Non-pigmented ciliary epithelial cell (primary cell): ENCODE results near the gene CUL4A.

Experiments used
- DNase-seq: peaks from one replicate; pipeline ENCODE4 v3.0.0-alpha.2; 2010; ENCODE audit warnings: low read depth

Gene CUL4A

GRCh38 chr13:113208421-113209335 is 735 bp upstream of the CUL4A start, which contains the start of gene PCID2:
Gene PCID2 (minus strand): TSS chr13:113208669. CDS start chr13:113208634, 35 bp downstream.
- DNase-seq: no peak

- no peak for DNase-seq
Observed at GRCh38 chr13:113209759-113210421, 477 bp downstream of the CUL4A start.

GRCh38 chr13:113210833-113211232 is 1.4 kb downstream of the CUL4A start:
- DNase-seq: no peak

DNA sequence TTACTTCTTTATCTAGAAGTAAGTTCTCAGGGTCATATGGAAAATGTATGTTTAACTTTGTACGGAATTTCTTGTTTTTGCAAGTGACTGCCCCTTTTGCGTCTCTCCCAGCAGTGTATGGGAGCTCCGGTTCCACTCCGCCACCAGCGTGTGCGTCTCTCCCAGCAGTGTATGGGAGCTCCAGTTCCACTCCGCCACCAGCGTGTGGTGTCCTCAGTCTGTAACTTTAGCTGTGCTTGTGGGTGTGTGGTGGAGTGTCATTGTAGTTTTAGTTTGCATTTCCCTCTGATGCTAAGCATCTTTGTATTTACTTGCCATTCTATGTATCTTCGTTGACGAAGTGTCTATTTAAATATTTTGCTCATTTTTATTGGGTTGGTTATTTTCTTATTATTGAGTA is 2.4 kb downstream of the CUL4A start:
- no peak for DNase-seq

DNA sequence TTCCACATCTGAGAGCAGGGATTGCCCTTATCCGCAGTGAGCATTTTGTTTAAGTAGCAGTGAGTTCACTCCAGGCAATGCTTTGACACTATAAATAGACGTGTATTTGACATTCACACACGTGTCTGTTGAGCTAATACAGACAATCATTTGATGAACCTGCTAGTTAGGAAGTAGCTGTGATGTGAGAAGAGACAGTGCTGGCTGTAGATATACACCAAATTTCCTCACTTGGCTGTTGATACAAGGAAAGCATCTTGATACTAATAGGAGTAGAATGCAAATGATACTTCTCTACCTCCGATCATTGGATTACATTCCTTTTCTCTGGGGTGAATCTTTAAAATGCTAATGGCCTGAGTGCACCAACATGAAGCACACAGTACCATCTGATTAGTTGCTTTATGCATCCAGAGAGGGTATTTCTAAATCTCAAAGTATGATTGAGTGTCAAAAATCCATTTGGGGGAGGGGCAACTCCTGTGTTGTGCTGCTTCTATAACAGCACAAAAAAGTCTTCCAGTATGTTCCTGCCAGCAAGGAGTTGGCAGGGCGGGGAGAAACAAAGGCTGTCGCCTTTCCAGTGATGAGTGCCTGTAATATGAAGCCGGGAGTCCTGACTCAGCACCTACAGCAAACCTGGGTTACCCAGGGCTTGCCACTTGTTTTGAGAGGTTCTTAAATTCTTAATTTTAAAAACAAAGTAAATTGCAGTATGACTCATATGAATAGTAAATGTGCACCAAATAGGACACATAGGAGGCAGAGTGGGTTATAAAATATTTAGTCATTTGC is 7.0 kb downstream of the CUL4A start:
- DNase-seq: peak; percentile 47

GRCh38 chr13:113218586-113218985 is 9.2 kb downstream of the CUL4A start:
- DNase-seq: no peak

GRCh38 chr13:113219256-113219940 is 10.0 kb downstream of the CUL4A start:
- DNase-seq: no peak

- DNase-seq: no peak
Observed at GRCh38 chr13:113220141-113220598, 10.8 kb downstream of the CUL4A start.

- DNase-seq: no peak
Observed at GRCh38 chr13:113220877-113221276, 11.5 kb downstream of the CUL4A start.

DNA sequence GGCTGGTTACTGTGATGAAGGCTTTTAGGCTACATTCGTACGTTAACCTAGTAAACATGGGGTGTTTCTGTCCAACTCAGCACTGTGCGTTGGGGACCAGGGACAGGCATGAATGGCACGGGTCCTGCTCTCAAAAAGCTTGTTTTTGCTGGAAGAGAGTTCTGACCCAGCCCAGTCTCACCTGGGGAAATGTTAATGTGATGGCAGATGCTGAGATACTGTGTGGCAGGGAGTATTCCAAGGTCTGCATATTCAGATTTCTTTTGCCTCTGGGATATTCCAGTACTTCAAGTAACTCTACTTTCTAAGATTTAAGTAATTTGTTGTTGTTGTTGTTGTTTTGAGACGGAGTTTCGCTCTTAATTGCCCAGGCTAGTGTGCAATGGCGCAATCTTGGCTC is 13.7 kb downstream of the CUL4A start:
- no peak for DNase-seq

- no peak for DNase-seq
Observed at GRCh38 chr13:113224486-113224885, 15.1 kb downstream of the CUL4A start.

- no peak for DNase-seq
Observed at GRCh38 chr13:113225515-113225914, 16.1 kb downstream of the CUL4A start.

GRCh38 chr13:113226873-113227450 is 17.5 kb downstream of the CUL4A start:
- DNase-seq: no peak

DNA sequence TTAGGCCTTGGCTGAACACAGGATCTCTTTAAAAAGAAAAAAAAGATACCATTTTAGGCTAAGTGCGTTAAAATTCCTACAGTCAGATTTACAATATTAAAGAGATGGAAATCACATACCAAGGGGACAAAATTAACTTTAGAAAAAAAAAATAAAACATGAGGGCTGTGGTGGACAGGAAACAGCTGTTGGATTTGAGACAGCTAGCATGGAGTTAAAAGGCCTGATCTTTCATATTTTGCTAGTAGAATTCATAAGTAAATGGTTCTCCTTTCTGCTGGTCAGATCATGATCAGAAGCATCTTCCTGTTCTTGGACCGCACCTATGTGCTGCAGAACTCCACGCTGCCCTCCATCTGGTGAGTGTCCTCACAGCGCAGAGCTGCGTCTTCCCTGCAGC is 19.7 kb downstream of the CUL4A start:
- DNase-seq: no peak

DNA sequence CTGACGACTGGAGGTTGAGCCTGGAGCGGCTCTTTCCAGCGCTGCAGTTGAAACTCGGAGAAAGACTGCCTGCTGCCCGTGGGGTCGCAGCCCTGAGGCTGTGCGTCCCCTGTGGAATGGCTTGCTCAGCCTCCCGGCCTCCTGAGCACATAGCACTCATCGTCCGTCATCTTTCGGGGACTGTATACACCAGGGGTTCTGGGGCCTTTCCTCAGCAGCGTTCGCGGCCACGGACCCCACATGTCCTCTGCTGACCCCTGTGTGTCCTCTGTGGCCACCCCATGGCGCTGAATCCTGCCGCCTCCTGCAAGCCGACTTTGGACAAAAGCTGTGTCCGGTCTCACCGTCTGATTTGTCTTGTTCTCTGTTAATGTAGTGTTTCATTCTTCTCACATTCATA is 20.4 kb downstream of the CUL4A start:
- no peak for DNase-seq

- no peak for DNase-seq
Observed at GRCh38 chr13:113231306-113232207, 22.1 kb downstream of the CUL4A start.

DNA sequence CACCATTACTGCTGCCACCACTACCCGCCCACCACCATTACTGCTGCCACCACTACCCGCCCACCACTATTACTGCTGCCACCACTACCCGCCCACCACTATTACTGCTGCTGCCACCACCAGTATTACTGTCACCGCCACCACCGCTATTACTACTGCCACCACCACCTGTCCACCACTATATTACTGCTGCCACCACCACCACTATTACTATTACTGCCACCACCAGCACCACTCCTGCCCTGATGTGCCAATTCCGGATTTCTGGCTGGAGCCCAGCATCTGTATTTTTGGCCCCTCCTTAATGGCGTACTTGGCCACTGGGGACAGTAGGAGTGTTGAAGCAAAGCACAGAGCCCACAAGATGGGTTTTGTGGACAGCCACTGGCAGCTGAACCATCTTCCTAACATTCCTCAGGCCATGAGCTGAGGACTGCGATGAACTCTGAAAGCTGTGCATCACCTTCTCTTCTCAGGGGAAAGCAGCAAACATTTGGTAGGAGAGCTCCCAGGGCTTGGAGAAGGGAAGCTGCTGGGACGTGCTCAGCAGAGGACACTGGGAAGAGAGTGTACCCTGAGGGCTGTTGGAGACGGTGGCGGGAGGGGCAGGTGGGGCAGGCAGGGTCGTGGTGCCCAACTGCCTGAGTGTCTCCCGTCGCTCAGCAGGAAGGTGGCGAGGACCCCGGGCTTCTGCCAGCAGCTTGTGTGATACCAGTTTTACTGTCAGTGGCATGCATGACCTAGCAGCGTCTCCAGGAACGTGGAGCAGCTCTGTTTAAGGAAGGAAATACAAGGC is 23.0 kb downstream of the CUL4A start:
- no peak for DNase-seq

GRCh38 chr13:113233101-113233500 is 23.7 kb downstream of the CUL4A start:
- no peak for DNase-seq

- no peak for DNase-seq
Observed at GRCh38 chr13:113238536-113238935, 29.1 kb downstream of the CUL4A start.
